Lower leg skin (tissue), 4 donors: ENCODE measurements around the gene CACFD1. TPM values are rescaled to one million over a fixed set of nuclear protein-coding genes. Genes with fewer than 3 reads are reported as not detected.

Experiments used
- DNase-seq, 2 donors: peaks; one replicate each; pipeline ENCODE4 v3.0.0-alpha.2; 2019; ENCODE audit warnings: low spot score in 2 of 2
- H3K4me3 ChIP-seq: fragments of 200-600 bp; sonication (generic); 2 replicates; pipeline ENCODE4 v1.5.1; 2017; ENCODE audit warnings: mild to moderate bottlenecking, low read depth; ENCODE audit not compliant: poor library complexity, severe bottlenecking
- CTCF ChIP-seq, 3 donors: fragments of 450-650 bp; IDR thresholded peaks; one replicate each; pipeline ENCODE4 v1.5.1; 2016; ENCODE audit warnings: antibody characterized with exemption in 3 of 3, mild to moderate bottlenecking in 3 of 3, moderate library complexity in 2 of 3
- POLR2A ChIP-seq, 2 donors: fragments of 450-650 bp; IDR thresholded peaks; one replicate each; pipeline ENCODE4 v1.6.1; 2016 to 2017; ENCODE audit warnings: antibody characterized with exemption in 2 of 2, mild to moderate bottlenecking in 1 of 2, moderate library complexity in 1 of 2
- WGBS, 2 donors: methylation state at CpG; one replicate each; pipeline ENCODE4 v1.1.5; 2018; 5-methylcytosine and 5-hydroxymethylcytosine counted together
- intact Hi-C: fragments of 100-400 bp; cut with DNase I; formaldehyde crosslinking; loops from one replicate; pipeline ENCODE4 v1.15.0; 2023; ENCODE audit warnings: low total_unique reads
- total RNA-seq, 4 donors: library from RNA; depleted of rRNA; stranded (reverse); fragments of >200 nt; gene quantifications; one replicate each; pipeline ENCODE4 v1.1.0, GENCODE V29; 2016

The CACFD1 gene
- total RNA-seq, 4 donors from 2014 or later: 4.1 to 10.6 (median 8.0) TPM

- 50 to 58% methylated on average over 19 to 23 of the region's 23 CpGs for WGBS, 2 donors
- no peak for DNase-seq
- intact Hi-C loops: no loop called here
- TF ChIP-seq CTCF (IDR thresholded peaks at IDR 0.05) (no peak), POLR2A (IDR thresholded peaks at IDR 0.05) (no peak)
- H3K4me3 ChIP-seq: no peak overlapping the region
Measured at GRCh38 chr9:133505901-133506652, 46.3 kb downstream of the CACFD1 start.

- no peak overlapping the region for H3K4me3 ChIP-seq
- no peak for DNase-seq
- intact Hi-C loops: no loop called here
- 50 to 51% methylated on average over 15 to 18 of the region's 18 CpGs for WGBS, 2 donors
- no peak for TF ChIP-seq CTCF (IDR thresholded peaks at IDR 0.05)
- TF ChIP-seq POLR2A (IDR thresholded peaks at IDR 0.05): no peak
Measured at GRCh38 chr9:133506653-133507038, 46.9 kb downstream of the CACFD1 start.

GRCh38 chr9:133507246-133507965, 47.6 kb downstream of the CACFD1 start:
- intact Hi-C loops: no loop called here
- H3K4me3 ChIP-seq: no peak overlapping the region
- 84 to 92% methylated on average over 23 to 24 of the region's 24 CpGs for WGBS, 2 donors
- no peak for DNase-seq
- TF ChIP-seq CTCF (IDR thresholded peaks at IDR 0.05) (no peak), POLR2A (IDR thresholded peaks at IDR 0.05) (no peak)

- 88 to 94% methylated on average over 8 of the region's 8 CpGs for WGBS, 2 donors
- intact Hi-C loops: no loop called here
- no peak for DNase-seq
- TF ChIP-seq POLR2A (IDR thresholded peaks at IDR 0.05) (no peak), CTCF (IDR thresholded peaks at IDR 0.05) (no peak)
- H3K4me3 ChIP-seq: no peak overlapping the region
Measured at GRCh38 chr9:133508046-133508445, 48.3 kb downstream of the CACFD1 start.

GRCh38 chr9:133509179-133510083, 49.7 kb downstream of the CACFD1 start:
- H3K4me3 ChIP-seq: no peak overlapping the region
- TF ChIP-seq POLR2A (IDR thresholded peaks at IDR 0.05) (no peak), CTCF (IDR thresholded peaks at IDR 0.05) (no peak)
- intact Hi-C loops: no loop called here
- DNase-seq: no peak
- 3 to 6% methylated on average over 24 to 25 of the region's 26 CpGs for WGBS, 2 donors
